GM12891 (cell line): ENCODE data around the gene ATP13A2.

Experiments used
- DNase-seq: peaks from one replicate; pipeline ENCODE4 v3.0.0; 2011; ENCODE audit warnings: low spot score; ENCODE audit not compliant: insufficient read length
- FAIRE-seq: peaks from 2 replicates; lab custom pipeline; 2011; peaks lifted over from hg19 to GRCh38; lab: Jason Lieb, UNC
- PAX5 ChIP-seq: IDR thresholded peaks from 2 replicates; pipeline ENCODE4 v1.6.1; 2011; ENCODE audit warnings: low read length, moderate library complexity, mild to moderate bottlenecking; ENCODE audit not compliant: insufficient read depth, severe bottlenecking
- POLR2A ChIP-seq: IDR thresholded peaks from 2 replicates; pipeline ENCODE4 v1.6.1; 2011; ENCODE audit warnings: low read depth, low read length, control low read depth
- POLR2AphosphoS5 ChIP-seq: IDR thresholded peaks from 2 replicates; pipeline ENCODE4 v1.6.1; 2011; ENCODE audit warnings: low read depth, low read length, control low read depth
- POU2F2 ChIP-seq: IDR thresholded peaks from 2 replicates; pipeline ENCODE4 v1.6.1; 2011; ENCODE audit warnings: low read depth, mild to moderate bottlenecking, control low read depth, low read length, moderate library complexity
- SPI1 ChIP-seq: IDR thresholded peaks from 2 replicates; pipeline ENCODE4 v1.6.1; 2011; ENCODE audit warnings: low read depth, low read length, control low read depth
- TAF1 ChIP-seq: IDR thresholded peaks from 2 replicates; pipeline ENCODE4 v1.6.1; 2011; ENCODE audit warnings: low read depth, low read length, control low read depth

Gene ATP13A2

GRCh38 chr1:17030206-17030605, 18.5 kb upstream of the ATP13A2 start:
- FAIRE-seq (no peak), DNase-seq (no peak)
- TF ChIP-seq PAX5 (no peak), POLR2AphosphoS5 (no peak), POLR2A (no peak), SPI1 (no peak), TAF1 (no peak), POU2F2 (no peak)

GRCh38 chr1:17028662-17029188, 17.0 kb upstream of the ATP13A2 start:
- TF ChIP-seq POLR2A (no peak), POLR2AphosphoS5 (no peak)
- FAIRE-seq (no peak), DNase-seq (no peak)

DNA sequence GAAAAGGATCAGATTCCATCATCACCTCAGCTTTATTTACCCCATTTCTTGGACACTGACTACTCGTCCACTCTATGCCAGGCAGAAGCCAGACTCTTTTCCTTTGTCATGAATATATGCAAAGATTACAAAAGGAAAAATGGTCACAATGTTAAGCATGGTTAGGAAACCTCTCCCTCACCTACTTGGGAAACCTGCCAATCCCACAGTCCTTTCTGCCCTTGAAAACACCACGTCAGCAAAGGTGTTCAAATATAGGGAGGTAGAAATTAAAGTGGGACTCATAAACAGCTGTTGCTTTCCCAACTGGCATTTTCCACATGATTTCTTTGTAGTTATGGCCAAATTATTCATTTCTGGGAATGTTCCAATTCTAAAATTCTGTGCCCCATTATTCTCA, 16.2 kb upstream of the ATP13A2 start:
- no peak for FAIRE-seq
- no peak for DNase-seq

DNA sequence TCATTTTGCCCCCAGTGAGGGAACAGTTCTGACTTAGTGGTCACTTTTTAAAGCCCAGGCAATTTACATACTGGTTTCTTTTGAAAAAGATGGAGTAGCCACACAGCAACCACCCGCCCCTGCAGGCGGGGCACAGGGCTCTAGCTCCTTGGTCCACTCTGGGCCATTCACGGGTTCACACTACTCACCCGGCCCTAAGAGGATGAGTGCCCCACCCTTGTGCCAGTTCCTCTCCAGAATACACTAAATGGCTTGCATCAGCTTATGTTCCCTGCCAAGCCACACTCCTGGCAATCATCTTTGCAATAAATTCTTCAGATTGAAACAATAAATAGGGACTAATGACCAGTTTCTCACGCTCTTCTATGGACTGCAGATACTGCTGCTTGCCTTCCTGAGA, 15.7 kb upstream of the ATP13A2 start:
- DNase-seq (no peak), FAIRE-seq (no peak)
- no peak for TF ChIP-seq POLR2AphosphoS5
- TF ChIP-seq TAF1 = no peak
- TF ChIP-seq SPI1 = no peak
- no peak for TF ChIP-seq POU2F2
- no peak for TF ChIP-seq PAX5
- TF ChIP-seq POLR2A = no peak

More for the DNA sequence above, 16.2 kb upstream of the ATP13A2 start:
- TF ChIP-seq SPI1 = no peak
- no peak for TF ChIP-seq POLR2AphosphoS5
- no peak for TF ChIP-seq TAF1
- TF ChIP-seq POU2F2 = no peak
- no peak for TF ChIP-seq POLR2A
- TF ChIP-seq PAX5 = no peak

GRCh38 chr1:17024721-17025120, 13.0 kb upstream of the ATP13A2 start:
- no peak for FAIRE-seq
- TF ChIP-seq TAF1 (no peak), PAX5 (no peak), POLR2AphosphoS5 (no peak), POU2F2 (no peak), POLR2A (no peak), SPI1 (no peak)
- DNase-seq = no peak

DNA sequence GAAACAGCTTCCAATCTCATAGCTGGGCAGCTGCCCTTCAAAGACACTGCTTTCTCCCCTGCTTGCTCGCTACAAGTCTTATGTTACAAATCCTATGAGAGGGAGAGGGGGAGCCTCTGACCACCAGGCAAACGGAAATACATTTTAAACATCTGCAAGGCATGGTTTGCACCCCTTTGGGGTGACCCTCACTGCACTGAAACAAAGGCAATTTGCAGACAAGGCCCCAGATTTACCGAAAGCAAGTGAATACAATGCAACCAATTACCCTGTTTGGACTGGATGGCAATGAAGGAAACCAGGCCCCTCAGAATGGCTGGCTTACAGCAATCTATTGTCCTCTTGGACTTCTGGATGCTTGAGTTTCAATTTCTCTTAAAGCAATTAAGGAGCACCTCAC, 11.8 kb upstream of the ATP13A2 start:
- no peak for DNase-seq
- no peak for FAIRE-seq
- TF ChIP-seq POLR2AphosphoS5 (no peak), PAX5 (no peak), TAF1 (no peak), POLR2A (no peak), POU2F2 (no peak), SPI1 (no peak)

GRCh38 chr1:17023102-17023501, 11.4 kb upstream of the ATP13A2 start:
- no peak for TF ChIP-seq SPI1
- no peak for TF ChIP-seq POLR2A
- TF ChIP-seq POU2F2 = no peak
- no peak for TF ChIP-seq POLR2AphosphoS5
- no peak for TF ChIP-seq PAX5
- no peak for TF ChIP-seq TAF1
- FAIRE-seq (no peak), DNase-seq (no peak)

DNA sequence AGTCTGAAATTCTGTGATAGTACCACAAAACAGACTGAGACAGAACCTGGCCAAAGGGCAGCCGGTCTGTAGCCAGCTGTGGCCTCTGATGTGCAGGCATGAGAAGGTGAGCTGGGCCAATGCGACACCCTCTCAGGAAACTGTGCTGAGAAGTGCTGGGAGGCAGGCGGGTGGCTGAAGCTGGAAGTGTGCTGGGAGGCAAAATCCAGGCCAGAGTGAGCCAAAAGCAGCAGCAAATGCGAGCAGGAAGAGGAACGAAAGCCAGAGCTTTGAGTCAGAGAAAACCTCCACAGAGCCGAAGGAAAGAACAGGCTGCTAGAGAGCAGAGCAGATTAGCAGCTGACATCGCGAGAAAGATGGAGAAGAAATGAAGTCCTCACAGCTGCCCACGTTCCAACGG, 10.2 kb upstream of the ATP13A2 start:
- FAIRE-seq (no peak), DNase-seq (no peak)
- TF ChIP-seq POU2F2 (no peak), POLR2AphosphoS5 (no peak), SPI1 (no peak), PAX5 (no peak), POLR2A (no peak), TAF1 (no peak)

- DNase-seq (no peak), FAIRE-seq (no peak)
- TF ChIP-seq POLR2AphosphoS5 = no peak
- TF ChIP-seq SPI1 = no peak
- no peak for TF ChIP-seq POU2F2
- no peak for TF ChIP-seq POLR2A
- TF ChIP-seq PAX5 = no peak
- no peak for TF ChIP-seq TAF1
Observed at GRCh38 chr1:17020502-17020901, 8.8 kb upstream of the ATP13A2 start.

DNA sequence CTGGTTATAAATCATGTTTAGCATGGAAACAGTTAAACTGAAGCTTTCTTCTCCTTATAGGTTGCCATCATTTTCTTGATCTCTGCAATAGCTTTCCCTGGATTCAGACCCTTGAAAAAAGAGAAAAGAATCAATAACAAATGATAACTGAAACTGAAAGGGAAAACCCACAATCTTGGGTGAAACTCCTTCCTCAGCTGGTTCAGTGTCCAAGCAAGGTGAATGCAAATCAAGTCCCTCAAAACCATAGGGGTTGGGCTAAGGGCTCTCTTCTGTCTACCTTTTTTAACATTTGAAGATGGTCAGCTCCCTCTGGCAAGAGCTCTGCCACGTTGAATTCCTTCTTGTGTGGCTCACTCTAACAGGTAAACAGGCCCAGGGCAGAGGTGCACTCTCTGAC, 7.1 kb upstream of the ATP13A2 start:
- DNase-seq (no peak), FAIRE-seq (peak; percentile 65)
- TF ChIP-seq PAX5 = no peak
- no peak for TF ChIP-seq POLR2AphosphoS5
- TF ChIP-seq TAF1 = no peak
- no peak for TF ChIP-seq POU2F2

DNA sequence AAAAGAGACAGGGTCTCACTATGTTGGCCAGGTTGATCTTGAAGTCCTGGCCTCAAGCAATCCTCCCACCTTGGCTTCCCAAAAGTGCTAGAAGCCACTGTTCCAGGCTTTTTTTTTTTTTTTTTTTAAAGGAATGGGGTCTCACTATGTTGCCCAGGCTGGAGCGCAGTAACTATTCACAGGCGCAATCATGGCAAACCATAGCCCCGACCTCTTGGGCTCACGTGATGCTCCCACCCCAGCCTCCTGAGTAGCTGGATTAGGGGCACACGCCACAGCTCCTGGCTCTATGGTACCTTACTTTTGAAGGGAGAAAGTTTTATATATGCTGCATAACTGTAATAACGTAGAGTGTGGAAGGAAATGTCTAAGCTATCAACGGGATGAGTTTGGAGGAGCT, 5.7 kb upstream of the ATP13A2 start:
- DNase-seq (no peak), FAIRE-seq (no peak)
- TF ChIP-seq TAF1 = no peak
- TF ChIP-seq POLR2AphosphoS5 = no peak
